Fibroblast of lung (primary cell): ENCODE measurements around the gene DNAH8. TPM values are rescaled to one million over a fixed set of nuclear protein-coding genes. Genes with fewer than 3 reads are reported as not detected.

Experiments used
- DNase-seq, 2 donors: peaks; one replicate each; pipeline versions ENCODE4 v3.0.0 to v3.0.0-alpha.2; 2010; ENCODE audit warnings: low read depth in 2 of 2
- H2AFZ ChIP-seq: 2 replicates; pipeline ENCODE4 v1.5.1; 2012; ENCODE audit warnings: low read length, control low read depth, inconsistent platforms
- H3K27ac ChIP-seq: 2 replicates; pipeline ENCODE4 v1.5.1; 2011; ENCODE audit warnings: low read length, control low read depth; ENCODE audit not compliant: insufficient read depth
- H3K27me3 ChIP-seq: 2 replicates; pipeline ENCODE4 v1.5.1; 2011; ENCODE audit warnings: mild to moderate bottlenecking, low read length; ENCODE audit not compliant: control insufficient read depth, insufficient read depth
- H3K36me3 ChIP-seq: 2 replicates; pipeline ENCODE4 v1.5.1; 2011; ENCODE audit warnings: low read length; ENCODE audit not compliant: control insufficient read depth, insufficient read depth
- H3K4me1 ChIP-seq: 2 replicates; pipeline ENCODE4 v1.5.1; 2011; ENCODE audit warnings: low read length; ENCODE audit not compliant: control insufficient read depth, insufficient read depth; ENCODE audit errors: extremely low read depth
- H3K4me2 ChIP-seq: 2 replicates; pipeline ENCODE4 v1.5.1; 2011; ENCODE audit warnings: low read length, control low read depth; ENCODE audit not compliant: insufficient read depth; ENCODE audit errors: extremely low read depth
- H3K4me3 ChIP-seq, 4 experiments: fragments of 200-600 bp in 1 of 4; sonication (generic) in 1 of 4; replicated peaks in 1 of 4; 2 replicates each; pipeline ENCODE4 v1.5.1; 2011 to 2016; ENCODE audit warnings: low read length in 4 of 4, low read depth in 3 of 4, mild to moderate bottlenecking in 3 of 4, control low read depth in 2 of 4, inconsistent platforms in 1 of 4, mixed read lengths in 1 of 4; ENCODE audit not compliant: insufficient read depth in 1 of 4; ENCODE audit errors: control extremely low read depth in 1 of 4
- H3K79me2 ChIP-seq: 2 replicates; pipeline ENCODE4 v1.5.1; 2012; ENCODE audit warnings: mild to moderate bottlenecking, low read length, inconsistent platforms; ENCODE audit not compliant: control insufficient read depth, insufficient read depth
- H3K9ac ChIP-seq: 2 replicates; pipeline ENCODE4 v1.5.1; 2011; ENCODE audit warnings: mild to moderate bottlenecking, low read length, control low read depth; ENCODE audit not compliant: insufficient read depth
- H3K9me3 ChIP-seq: 2 replicates; pipeline ENCODE4 v1.5.1; 2012; ENCODE audit warnings: low read depth, low read length; ENCODE audit not compliant: control insufficient read depth, insufficient read depth
- H4K20me1 ChIP-seq: 2 replicates; pipeline ENCODE4 v1.5.1; 2011; ENCODE audit warnings: low read length; ENCODE audit not compliant: control insufficient read depth, insufficient read depth; ENCODE audit errors: extremely low read depth
- CTCF ChIP-seq, 2 donors: IDR thresholded peaks in 1 of 2; conservative IDR thresholded peaks in 1 of 2; 1 replicate in 1 of 2; 2 replicates in 1 of 2; pipeline ENCODE4 v1.5.1; 2011 to 2012; ENCODE audit warnings: low read length in 2 of 2, control low read depth in 1 of 2, inconsistent platforms in 1 of 2, low read depth in 1 of 2, mild to moderate bottlenecking in 1 of 2
- EZH2 ChIP-seq: IDR thresholded peaks from 2 replicates; pipeline ENCODE4 v1.5.1; 2012; ENCODE audit warnings: low read length, control low read depth, mild to moderate bottlenecking; ENCODE audit errors: missing control alignments
- polyA plus RNA-seq, 2 donors: library from polyadenylated mRNA; depleted of rRNA in 1 of 2; stranded (reverse) in 1 of 2; unstranded in 1 of 2; fragments of >200 nt; gene quantifications; 2 replicates each; pipeline ENCODE4 v1.2.1, GENCODE V29; 2011 to 2012; ENCODE audit warnings: missing spikeins in 1 of 2
- total RNA-seq: library from RNA; depleted of rRNA; stranded (reverse); fragments of >200 nt; gene quantifications from 2 replicates; pipeline ENCODE4 v1.2.1, GENCODE V29; 2014

Gene DNAH8
- total and polyA plus RNA-seq, 2 donors (not counting 1 experiment from before 2014, with no cell fraction given), result under 0.01 TPM; not detected in 1

GRCh38 chr6:38813041-38813823, 98.1 kb downstream of the DNAH8 start:
- H3K27me3 ChIP-seq, result no peaks in the 10 kb centered on the region
- H2AFZ ChIP-seq, result no peak overlapping the region
- H3K79me2 ChIP-seq, result no peaks in the 10 kb centered on the region
- no peaks in the 10 kb centered on the region for H3K4me1 ChIP-seq
- no peak overlapping the region for H3K4me2 ChIP-seq
- H3K9me3 ChIP-seq, result no peaks in the 10 kb centered on the region
- H3K27ac ChIP-seq, result no peak overlapping the region
- no peaks in the 10 kb centered on the region for H3K36me3 ChIP-seq
- H3K4me3 ChIP-seq, result no peak overlapping the region
- H4K20me1 ChIP-seq, result no peaks in the 10 kb centered on the region
- TF ChIP-seq CTCF (conservative IDR thresholded peaks at IDR 0.05 in 1 of 2, IDR thresholded peaks at IDR 0.05 in 1 of 2; ENCODE audit: low read depth in 1 of 2, low read length in 2 of 2) (no peak), EZH2 (no peak)
- peak in 1 of 2 donors; percentile 12 for DNase-seq
- H3K9ac ChIP-seq, result no peak overlapping the region

- no peak overlapping the region for H3K4me2 ChIP-seq
- H3K4me1 ChIP-seq, result no peaks in the 10 kb centered on the region
- no peak for DNase-seq
- no peaks in the 10 kb centered on the region for H3K27me3 ChIP-seq
- no peak overlapping the region for H3K9ac ChIP-seq
- no peak overlapping the region for H2AFZ ChIP-seq
- no peaks in the 10 kb centered on the region for H3K36me3 ChIP-seq
- no peak overlapping the region for H3K4me3 ChIP-seq
- H3K27ac ChIP-seq, result no peak overlapping the region
- no peak for TF ChIP-seq EZH2
- no peak for TF ChIP-seq CTCF (conservative IDR thresholded peaks at IDR 0.05 in 1 of 2, IDR thresholded peaks at IDR 0.05 in 1 of 2; ENCODE audit: low read depth in 1 of 2, low read length in 2 of 2)
- H3K79me2 ChIP-seq, result no peaks in the 10 kb centered on the region
- no peaks in the 10 kb centered on the region for H3K9me3 ChIP-seq
- H4K20me1 ChIP-seq, result no peaks in the 10 kb centered on the region
These were observed 99.7 kb downstream of the DNAH8 start for GRCh38 chr6:38814761-38815160.

- Histone ChIP-seq H3K4me1 (no peaks in the 10 kb centered on the region), H3K27ac (no peak overlapping the region), H2AFZ (no peak overlapping the region)
These were observed 100.1 kb downstream of the DNAH8 start for GRCh38 chr6:38815250-38815649.

More at GRCh38 chr6:38815250-38815649, 100.1 kb downstream of the DNAH8 start:
- TF ChIP-seq EZH2, result no peak
- TF ChIP-seq CTCF (conservative IDR thresholded peaks at IDR 0.05 in 1 of 2, IDR thresholded peaks at IDR 0.05 in 1 of 2; ENCODE audit: low read depth in 1 of 2, low read length in 2 of 2), result no peak
- no peak for DNase-seq
- Histone ChIP-seq H3K79me2 (no peaks in the 10 kb centered on the region), H3K4me2 (no peak overlapping the region), H3K9ac (no peak overlapping the region), H3K4me3 (no peak overlapping the region), H3K9me3 (no peaks in the 10 kb centered on the region), H4K20me1 (no peaks in the 10 kb centered on the region), H3K36me3 (no peaks in the 10 kb centered on the region), H3K27me3 (no peaks in the 10 kb centered on the region)
